Choroid plexus epithelial cell (primary cell): Measurements from ENCODE around the gene AP3S2.
"Not testable (repeated sequence)": the region's sequence is repeated elsewhere in the genome, so short reads cannot be mapped to it uniquely, and the experiment has no call there.

Source experiments
- DNase-seq: peaks from one replicate; pipeline ENCODE4 v3.0.0-alpha.2; 2010; ENCODE audit warnings: low read depth
- H3K4me3 ChIP-seq: 2 replicates; pipeline ENCODE4 v1.5.1; 2011; ENCODE audit warnings: low read depth, mild to moderate bottlenecking, control low read depth, low read length, moderate library complexity
- CTCF ChIP-seq: conservative IDR thresholded peaks from 2 replicates; pipeline ENCODE4 v1.5.1; 2011; ENCODE audit warnings: low read depth, mild to moderate bottlenecking, control low read depth, inconsistent platforms, low read length, moderate library complexity

Gene AP3S2

GRCh38 chr15:89877083-89877425 is 16.7 kb downstream of the AP3S2 start:
- no peak for DNase-seq
- TF ChIP-seq CTCF = no peak
- no peak overlapping the region for H3K4me3 ChIP-seq

GRCh38 chr15:89876396-89877082 is 17.3 kb downstream of the AP3S2 start:
- H3K4me3 ChIP-seq = no peak overlapping the region
- no peak for TF ChIP-seq CTCF
- DNase-seq = no peak

- no peak for TF ChIP-seq CTCF
- no peak for DNase-seq
- no peak overlapping the region for H3K4me3 ChIP-seq
Observed at GRCh38 chr15:89875741-89876140, 18.1 kb downstream of the AP3S2 start.

- DNase-seq = peak; percentile 83
- no peak overlapping the region for H3K4me3 ChIP-seq
- peak; percentile 97 for TF ChIP-seq CTCF
Observed at GRCh38 chr15:89874926-89875564, 18.7 kb downstream of the AP3S2 start.

GRCh38 chr15:89870688-89871288 is 23.0 kb downstream of the AP3S2 start:
- no peak for TF ChIP-seq CTCF
- no peak overlapping the region for H3K4me3 ChIP-seq
- no peak for DNase-seq

- no peak for DNase-seq
- no peak overlapping the region for H3K4me3 ChIP-seq
- no peak for TF ChIP-seq CTCF
Observed at GRCh38 chr15:89870006-89870405, 23.8 kb downstream of the AP3S2 start.

GRCh38 chr15:89869490-89869889 is 24.3 kb downstream of the AP3S2 start:
- DNase-seq, H3K4me3 ChIP-seq: not testable (repeated sequence)
